Endothelial cell of umbilical vein (primary cell): ENCODE data around the gene ZNF599.

Source experiments
- CTCF ChIP-seq, 2 donors: IDR thresholded peaks; 1 replicate in 1 of 2; 2 replicates in 1 of 2; pipeline ENCODE4 v1.5.1; 2011; ENCODE audit warnings: low read length in 2 of 2, mild to moderate bottlenecking in 2 of 2, moderate library complexity in 2 of 2, control low read depth in 1 of 2, inconsistent platforms in 1 of 2, low read depth in 1 of 2; ENCODE audit not compliant: insufficient read depth in 1 of 2; ENCODE audit errors: extremely low read depth in 1 of 2
- EZH2 ChIP-seq: IDR thresholded peaks from 2 replicates; pipeline ENCODE4 v1.6.1; 2012; ENCODE audit warnings: borderline replicate concordance, low read depth, mild to moderate bottlenecking, moderate library complexity, low read length, inconsistent platforms; ENCODE audit not compliant: severe bottlenecking
- MAX ChIP-seq: IDR thresholded peaks from 2 replicates; pipeline ENCODE4 v1.6.1; 2011; ENCODE audit not compliant: insufficient read depth, insufficient read length
- MYC ChIP-seq: IDR thresholded peaks from one replicate; pipeline ENCODE4 v1.6.1; 2011; ENCODE audit warnings: mild to moderate bottlenecking, low read depth, low read length
- POLR2A ChIP-seq: IDR thresholded peaks from 2 replicates; pipeline ENCODE4 v1.6.1; 2012; ENCODE audit warnings: low read depth, mild to moderate bottlenecking, control low read depth, low read length
- POLR2AphosphoS5 ChIP-seq: IDR thresholded peaks from 2 replicates; pipeline ENCODE4 v1.6.1; 2012; ENCODE audit warnings: low read depth, mild to moderate bottlenecking, control low read depth, low read length, moderate library complexity; ENCODE audit not compliant: insufficient read depth

- TF ChIP-seq CTCF (IDR thresholded peaks at IDR 0.05; ENCODE audit: extremely low read depth in 1 of 2, insufficient read depth in 1 of 2, low read depth in 1 of 2, low read length in 2 of 2) (no peak), POLR2A (no peak), EZH2 (no peak), POLR2AphosphoS5 (no peak), MAX (peak; percentile 8), MYC (no peak)
Observed at GRCh38 chr19:34734537-34735103, 38.4 kb downstream of the ZNF599 start.
